ENCODE data around the gene CBX8. TPM values are rescaled to one million over a fixed set of nuclear protein-coding genes. Genes with fewer than 3 reads are reported as not detected.

Gene CBX8
- total RNA-seq, 4 donors from 2014 or later, result 2.3 to 4.7 (median 2.6) TPM

DNA sequence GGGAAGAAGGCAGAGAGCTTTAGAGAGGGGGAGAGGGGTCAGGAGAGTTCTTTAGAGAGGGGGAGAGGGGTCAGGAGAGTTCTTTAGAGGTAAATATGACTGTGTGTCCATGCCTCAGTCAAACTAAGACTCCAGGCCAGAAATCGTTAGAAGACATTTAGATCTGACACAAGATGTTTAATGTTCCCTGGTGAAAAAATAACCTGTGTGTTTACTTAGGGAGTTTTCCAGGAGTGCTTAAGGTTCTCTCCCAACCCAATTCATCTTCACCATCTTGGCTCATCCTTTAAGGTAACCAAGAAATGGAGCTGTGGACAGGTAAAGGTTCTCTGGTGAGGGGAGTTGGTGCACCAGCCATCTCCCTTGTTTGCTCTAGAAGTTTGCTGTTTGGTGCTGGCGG lies 32.6 kb upstream of the CBX8 start:
- Histone ChIP-seq H3K4me3 (no peak overlapping the region), H3K9me3 (no peaks in the 10 kb centered on the region), H3K36me3 (peaks cover 9 to 17% (median 10%) of the 10 kb centered on the region in 3 donors), H3K27me3 (peaks cover 0 to 39% (median 0%) of the 10 kb centered on the region in 4 donors), H3K4me1 (peaks cover 20 to 46% (median 25%) of the 10 kb centered on the region in 3 donors), H3K27ac (no peak overlapping the region)
- TF ChIP-seq POLR2A (IDR thresholded peaks at IDR 0.05), result no peak
- TF ChIP-seq, protein P1, sequence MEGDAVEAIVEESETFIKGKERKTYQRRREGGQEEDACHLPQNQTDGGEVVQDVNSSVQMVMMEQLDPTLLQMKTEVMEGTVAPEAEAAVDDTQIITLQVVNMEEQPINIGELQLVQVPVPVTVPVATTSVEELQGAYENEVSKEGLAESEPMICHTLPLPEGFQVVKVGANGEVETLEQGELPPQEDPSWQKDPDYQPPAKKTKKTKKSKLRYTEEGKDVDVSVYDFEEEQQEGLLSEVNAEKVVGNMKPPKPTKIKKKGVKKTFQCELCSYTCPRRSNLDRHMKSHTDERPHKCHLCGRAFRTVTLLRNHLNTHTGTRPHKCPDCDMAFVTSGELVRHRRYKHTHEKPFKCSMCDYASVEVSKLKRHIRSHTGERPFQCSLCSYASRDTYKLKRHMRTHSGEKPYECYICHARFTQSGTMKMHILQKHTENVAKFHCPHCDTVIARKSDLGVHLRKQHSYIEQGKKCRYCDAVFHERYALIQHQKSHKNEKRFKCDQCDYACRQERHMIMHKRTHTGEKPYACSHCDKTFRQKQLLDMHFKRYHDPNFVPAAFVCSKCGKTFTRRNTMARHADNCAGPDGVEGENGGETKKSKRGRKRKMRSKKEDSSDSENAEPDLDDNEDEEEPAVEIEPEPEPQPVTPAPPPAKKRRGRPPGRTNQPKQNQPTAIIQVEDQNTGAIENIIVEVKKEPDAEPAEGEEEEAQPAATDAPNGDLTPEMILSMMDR (IDR thresholded peaks at IDR 0.05), result no peak
- DNase-seq, result no peak
- WGBS, 2 donors, result 48 to 52% methylated on average over 2 of the region's 2 CpGs
- intact Hi-C loops (cut with DNase I), result no loop called here

DNA sequence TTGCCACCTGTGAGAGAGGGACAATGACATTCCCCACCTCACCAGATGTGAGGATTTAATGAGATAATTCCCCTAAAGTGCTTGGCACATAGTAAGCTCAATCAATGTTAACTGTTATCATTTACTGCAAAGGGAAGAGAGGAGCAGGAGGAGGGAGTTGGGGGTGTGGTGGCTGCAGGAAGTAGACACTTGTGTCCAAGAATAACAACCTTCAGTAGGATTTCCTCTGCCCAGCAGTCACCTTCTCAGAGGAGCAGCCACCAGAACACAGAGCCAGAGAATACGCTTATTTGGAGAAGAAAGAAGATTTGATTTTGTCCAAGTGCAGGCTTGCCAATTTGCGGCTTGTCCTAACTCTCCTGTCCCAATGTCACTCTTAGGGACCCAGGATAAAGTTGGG lies 32.1 kb upstream of the CBX8 start:
- H3K36me3 ChIP-seq, result peaks cover 5 to 13% (median 5%) of the 10 kb centered on the region in 3 donors
- peaks cover 20 to 44% (median 25%) of the 10 kb centered on the region in 3 donors for H3K4me1 ChIP-seq
- intact Hi-C loops (cut with DNase I), result no loop called here
- DNase-seq, result no peak
- no peaks in the 10 kb centered on the region for H3K9me3 ChIP-seq
- no peak overlapping the region for H3K27ac ChIP-seq
- WGBS, 2 donors, result 74 to 75% methylated on average over 2 of the region's 2 CpGs
- H3K27me3 ChIP-seq, result peaks cover 0 to 39% (median 0%) of the 10 kb centered on the region in 4 donors
- H3K4me3 ChIP-seq, result no peak overlapping the region
- no peak for TF ChIP-seq POLR2A (IDR thresholded peaks at IDR 0.05)
- TF ChIP-seq, protein P1 (IDR thresholded peaks at IDR 0.05), result no peak

DNA sequence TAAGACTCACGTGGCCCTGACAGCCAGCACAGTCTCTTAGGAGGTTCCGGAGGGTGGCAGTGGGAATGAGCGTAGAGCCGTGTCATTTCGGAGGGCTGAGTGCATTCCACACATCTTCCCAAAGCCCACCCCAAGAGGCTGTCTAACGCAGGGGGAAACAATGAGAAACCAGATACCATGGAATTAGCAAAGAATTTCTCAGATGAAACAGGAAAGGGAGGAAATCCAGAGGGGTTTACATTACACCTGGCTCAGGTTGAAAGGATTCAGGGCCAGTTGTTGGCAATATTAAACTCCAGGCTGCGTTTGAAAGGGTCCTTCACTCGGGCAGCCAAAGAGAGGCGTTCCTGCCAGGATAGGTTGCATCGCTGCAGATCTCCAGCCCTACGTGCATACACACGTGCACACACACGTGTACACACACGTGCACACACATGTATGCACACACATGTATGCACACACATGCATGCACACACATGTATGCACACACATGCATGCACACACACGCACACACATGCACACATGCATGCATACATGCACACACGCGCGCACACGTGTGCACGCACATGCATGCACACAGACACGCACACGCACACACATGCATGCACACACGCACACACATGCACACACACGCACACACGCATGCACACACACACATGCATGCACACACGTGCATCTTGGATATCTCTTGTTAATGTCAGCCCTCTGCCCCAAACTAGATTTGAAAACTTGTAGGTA lies 30.1 kb upstream of the CBX8 start:
- Histone ChIP-seq H3K4me3 (no peak overlapping the region), H3K27ac (no peak overlapping the region), H3K36me3 (no peaks in the 10 kb centered on the region), H3K9me3 (no peaks in the 10 kb centered on the region), H3K27me3 (peaks cover 0 to 42% (median 0%) of the 10 kb centered on the region in 4 donors), H3K4me1 (peaks cover 9 to 24% (median 10%) of the 10 kb centered on the region in 3 donors)
- WGBS, 2 donors, result 81 to 85% methylated on average over 25 to 26 of the region's 26 CpGs
- intact Hi-C loops (cut with DNase I), result no loop called here
- TF ChIP-seq, protein P1 (IDR thresholded peaks at IDR 0.05), result no peak
- no peak for TF ChIP-seq POLR2A (IDR thresholded peaks at IDR 0.05)
- DNase-seq, result no peak

DNA sequence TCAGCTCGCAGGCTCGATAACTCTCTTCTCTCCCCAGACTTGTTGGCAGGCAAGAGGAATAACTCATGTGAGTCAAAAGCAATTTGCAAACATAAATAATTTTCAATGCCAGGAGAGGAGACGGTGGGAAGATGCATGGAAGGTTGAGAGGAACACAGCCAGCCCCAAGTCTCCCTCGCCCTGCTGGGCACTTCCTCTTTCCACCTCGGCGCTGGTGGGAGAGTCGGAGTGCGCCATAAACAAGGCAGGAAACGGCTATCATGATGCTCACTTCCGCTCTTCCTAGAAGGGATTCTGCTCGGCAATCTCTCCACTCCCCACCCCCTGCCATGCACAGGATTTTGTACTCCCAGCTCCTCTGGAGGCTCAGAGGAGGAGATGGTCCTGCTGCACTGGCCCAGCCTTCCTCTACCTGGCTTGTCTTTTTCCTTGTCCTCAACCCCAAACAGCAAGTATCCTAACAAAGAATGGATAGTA lies 29.4 kb upstream of the CBX8 start:
- DNase-seq, result no peak
- Histone ChIP-seq H3K27ac (no peak overlapping the region), H3K9me3 (no peaks in the 10 kb centered on the region), H3K36me3 (no peaks in the 10 kb centered on the region), H3K27me3 (peaks cover 0 to 45% (median 0%) of the 10 kb centered on the region in 4 donors), H3K4me3 (no peak overlapping the region), H3K4me1 (peaks cover 2 to 17% (median 4%) of the 10 kb centered on the region in 3 donors)
- intact Hi-C loops (cut with DNase I), result no loop called here
- 52 to 54% methylated on average over 11 of the region's 11 CpGs for WGBS, 2 donors
- TF ChIP-seq, protein P1 (IDR thresholded peaks at IDR 0.05), result no peak
- no peak for TF ChIP-seq POLR2A (IDR thresholded peaks at IDR 0.05)

- Histone ChIP-seq H3K4me3 (no peak overlapping the region), H3K27ac (no peak overlapping the region), H3K36me3 (no peaks in the 10 kb centered on the region), H3K4me1 (peaks cover 0 to 10% (median 0%) of the 10 kb centered on the region in 3 donors), H3K27me3 (peaks cover 0 to 49% (median 0%) of the 10 kb centered on the region in 4 donors), H3K9me3 (no peaks in the 10 kb centered on the region)
- 95% methylated on average over 3 to 4 of the region's 5 CpGs for WGBS, 2 donors
- no peak for TF ChIP-seq POLR2A (IDR thresholded peaks at IDR 0.05)
- TF ChIP-seq, protein P1 (IDR thresholded peaks at IDR 0.05), result no peak
- no peak for DNase-seq
- intact Hi-C loops (cut with DNase I), result no loop called here
Observed at GRCh38 chr17:79825580-79825921, 28.7 kb upstream of the CBX8 start.
